IMR-90 (cell line): ENCODE data around the gene STX2. TPM values are rescaled to one million over a fixed set of nuclear protein-coding genes. Genes with fewer than 3 reads are reported as not detected.
A peak's percentile ranks its signal among the peaks of the same experiment; 100 is the strongest.

Experiments used
- ATAC-seq: fragments of 200-7000 bp; cut with Tn5 transposase; 2 replicates; pipeline ENCODE4 v1.9.1; 2020; ENCODE audit warnings: low read depth, mild to moderate bottlenecking, moderate library complexity
- BruUV-seq: library from RNA; stranded (reverse); fragments of 400-500 nt; replicated peaks from 2 replicates; lab custom pipeline; 2021; lab: Mats Ljungman, UMichigan
- CTCF ChIA-PET: fragments of 300-600 bp; formaldehyde crosslinking; extraction: SDS; loops from one replicate; lab custom pipeline; 2021; ENCODE audit warnings: antibody characterized with exemption; lab: Yijun Ruan, JAX
- POLR2A ChIA-PET: fragments of 300-600 bp; sonication (Branson Sonifier 250); formaldehyde crosslinking; loops from one replicate; lab custom pipeline; 2022; ENCODE audit warnings: antibody characterized with exemption; ENCODE audit not compliant: unreplicated experiment; lab: Charles Lee
- DNase-seq: peaks from one replicate; pipeline ENCODE4 v3.0.0; 2013
- H2AFZ ChIP-seq: replicated peaks from 2 replicates; pipeline ENCODE3; 2013; ENCODE audit warnings: low read length, mild to moderate bottlenecking; ENCODE audit not compliant: poor library complexity
- H2AK5ac ChIP-seq: 2 replicates; pipeline ENCODE4 v1.6.1; 2013; ENCODE audit warnings: low read depth, low read length, inconsistent platforms
- H2AK9ac ChIP-seq: replicated peaks from 2 replicates; pipeline ENCODE3; 2013; ENCODE audit warnings: mild to moderate bottlenecking, low read depth, low read length, moderate library complexity; ENCODE audit not compliant: poor library complexity
- H2BK120ac ChIP-seq: 2 replicates; pipeline ENCODE4 v1.6.1; 2013; ENCODE audit warnings: low read depth, low read length, inconsistent platforms
- H2BK15ac ChIP-seq: 3 replicates; pipeline ENCODE4 v1.6.1; 2013; ENCODE audit warnings: low read depth, low read length, inconsistent platforms
- H2BK20ac ChIP-seq: 2 replicates; pipeline ENCODE4 v1.6.1; 2013; ENCODE audit warnings: low read depth, mild to moderate bottlenecking, inconsistent platforms, low read length, moderate library complexity
- H2BK5ac ChIP-seq: 2 replicates; pipeline ENCODE4 v1.6.1; 2013; ENCODE audit warnings: mild to moderate bottlenecking, low read depth, low read length, inconsistent platforms; ENCODE audit not compliant: poor library complexity, severe bottlenecking
- H3K14ac ChIP-seq: replicated peaks from 2 replicates; pipeline ENCODE4 v1.6.1; 2013; ENCODE audit warnings: low read depth, low read length, inconsistent platforms
- H3K18ac ChIP-seq: 2 replicates; pipeline ENCODE4 v1.6.1; 2013; ENCODE audit warnings: low read depth, low read length, control low read depth
- H3K23ac ChIP-seq: 2 replicates; pipeline ENCODE4 v1.6.1; 2013; ENCODE audit warnings: low read depth, low read length, inconsistent platforms
- H3K27ac ChIP-seq: 2 replicates; pipeline ENCODE4 v1.5.1; 2013; ENCODE audit warnings: mild to moderate bottlenecking, control low read depth, low read length; ENCODE audit not compliant: insufficient read depth
- H3K27me3 ChIP-seq: 2 replicates; pipeline ENCODE4 v1.6.1; 2013; ENCODE audit warnings: low read length; ENCODE audit not compliant: control insufficient read depth, insufficient read depth
- H3K36me3 ChIP-seq: 2 replicates; pipeline ENCODE4 v1.6.1; 2013; ENCODE audit warnings: low read length, mixed read lengths; ENCODE audit not compliant: control insufficient read depth, insufficient read depth
- H3K4ac ChIP-seq: 2 replicates; pipeline ENCODE4 v1.6.1; 2013; ENCODE audit warnings: low read depth, low read length, inconsistent platforms
- H3K4me1 ChIP-seq: 2 replicates; pipeline ENCODE4 v1.6.1; 2013; ENCODE audit warnings: low read length, mixed read lengths; ENCODE audit not compliant: control insufficient read depth, insufficient read depth
- H3K4me2 ChIP-seq: 2 replicates; pipeline ENCODE4 v1.6.1; 2013; ENCODE audit warnings: low read depth, mild to moderate bottlenecking, control low read depth, low read length, moderate library complexity
- H3K4me3 ChIP-seq: 2 replicates; pipeline ENCODE4 v1.5.1; 2013; ENCODE audit warnings: low read depth, mild to moderate bottlenecking, control low read depth, low read length, moderate library complexity; ENCODE audit not compliant: insufficient read depth
- H3K56ac ChIP-seq: 2 replicates; pipeline ENCODE4 v1.6.1; 2013; ENCODE audit warnings: low read length, inconsistent platforms; ENCODE audit not compliant: insufficient read depth; ENCODE audit errors: extremely low read depth
- H3K79me1 ChIP-seq, 2 experiments: 2 replicates each; pipeline ENCODE4 v1.6.1; 2013; ENCODE audit warnings: low read length in 2 of 2, inconsistent platforms in 1 of 2, low read depth in 1 of 2
- H3K9ac ChIP-seq: 2 replicates; pipeline ENCODE4 v1.6.1; 2013; ENCODE audit warnings: low read depth, low read length, control low read depth
- H3K9me1 ChIP-seq: 2 replicates; pipeline ENCODE4 v1.6.1; 2013; ENCODE audit warnings: low read length, inconsistent platforms; ENCODE audit not compliant: insufficient read depth
- H3K9me3 ChIP-seq: 2 replicates; pipeline ENCODE4 v1.6.1; 2013; ENCODE audit warnings: low read length; ENCODE audit not compliant: control insufficient read depth, insufficient read depth
- H4K20me1 ChIP-seq: 2 replicates; pipeline ENCODE4 v1.6.1; 2013; ENCODE audit warnings: low read length, inconsistent platforms; ENCODE audit not compliant: insufficient read depth
- H4K5ac ChIP-seq: 2 replicates; pipeline ENCODE4 v1.6.1; 2013; ENCODE audit warnings: mild to moderate bottlenecking, low read depth, low read length, control low read depth
- H4K8ac ChIP-seq, 2 experiments: 2 replicates each; pipeline ENCODE4 v1.6.1; 2013; ENCODE audit warnings: low read depth in 2 of 2, low read length in 2 of 2, control low read depth in 1 of 2, inconsistent platforms in 1 of 2
- H4K91ac ChIP-seq: 2 replicates; pipeline ENCODE4 v1.6.1; 2013; ENCODE audit warnings: low read depth, low read length, inconsistent platforms; ENCODE audit not compliant: insufficient read depth
- BHLHE40 ChIP-seq: fragments of 150-350 bp; IDR thresholded peaks from 2 replicates; pipeline ENCODE4 v1.6.1; 2016; ENCODE audit warnings: mild to moderate bottlenecking, low read depth, low read length
- CEBPB ChIP-seq: IDR thresholded peaks from 2 replicates; pipeline ENCODE4 v1.6.1; 2012; ENCODE audit warnings: low read depth, low read length, improper control_type of control experiment
- CHD1 ChIP-seq: IDR thresholded peaks from 2 replicates; pipeline ENCODE4 v1.6.1; 2012; ENCODE audit warnings: low read depth, low read length, improper control_type of control experiment
- CTCF ChIP-seq: conservative IDR thresholded peaks from 2 replicates; pipeline ENCODE4 v1.5.1; 2012; ENCODE audit warnings: mild to moderate bottlenecking, low read depth, low read length, improper control_type of control experiment
- ELK1 ChIP-seq: fragments of 150-350 bp; IDR thresholded peaks from 2 replicates; pipeline ENCODE4 v1.6.1; 2016; ENCODE audit warnings: low read depth, mild to moderate bottlenecking, low read length, moderate library complexity, borderline replicate concordance
- FOS ChIP-seq: fragments of 150-350 bp; IDR thresholded peaks from 2 replicates; pipeline ENCODE4 v1.6.1; 2016; ENCODE audit warnings: low read depth, low read length
- MAFK ChIP-seq: IDR thresholded peaks from 2 replicates; pipeline ENCODE4 v1.6.1; 2012; ENCODE audit warnings: low read depth, low read length, improper control_type of control experiment
- MAZ ChIP-seq: IDR thresholded peaks from 2 replicates; pipeline ENCODE4 v1.6.1; 2012; ENCODE audit warnings: low read depth, mild to moderate bottlenecking, low read length, improper control_type of control experiment, moderate library complexity, borderline replicate concordance
- MXI1 ChIP-seq: IDR thresholded peaks from 2 replicates; pipeline ENCODE4 v1.6.1; 2012; ENCODE audit warnings: low read depth, mild to moderate bottlenecking, low read length, moderate library complexity, borderline replicate concordance
- NFE2L2 ChIP-seq: fragments of 150-350 bp; IDR thresholded peaks from 2 replicates; pipeline ENCODE4 v1.6.1; 2016; ENCODE audit warnings: low read depth, mild to moderate bottlenecking, low read length
- POLR2A ChIP-seq: IDR thresholded peaks from 2 replicates; pipeline ENCODE4 v1.6.1; 2012; ENCODE audit warnings: mild to moderate bottlenecking, low read depth, low read length
- RAD21 ChIP-seq: IDR thresholded peaks from 2 replicates; pipeline ENCODE4 v1.6.1; 2012; ENCODE audit warnings: low read length, improper control_type of control experiment
- RCOR1 ChIP-seq: IDR thresholded peaks from 2 replicates; pipeline ENCODE4 v1.6.1; 2012; ENCODE audit warnings: mild to moderate bottlenecking, low read length, improper control_type of control experiment; ENCODE audit not compliant: insufficient replicate concordance
- RFX5 ChIP-seq: IDR thresholded peaks from 2 replicates; pipeline ENCODE4 v1.8.0; 2012; ENCODE audit warnings: low read depth, mild to moderate bottlenecking, low read length, moderate library complexity
- SMC3 ChIP-seq: fragments of 150-350 bp; IDR thresholded peaks from 2 replicates; pipeline ENCODE4 v1.6.1; 2016; ENCODE audit warnings: low read depth, mild to moderate bottlenecking, antibody characterized with exemption, low read length, moderate library complexity
- USF2 ChIP-seq: fragments of 150-350 bp; IDR thresholded peaks from 2 replicates; pipeline ENCODE4 v1.6.1; 2017; ENCODE audit warnings: mild to moderate bottlenecking, antibody characterized with exemption, low read length, low read depth
- WGBS, 2 experiments: methylation state at CpG; one replicate each; pipeline versions ENCODE4 v1.1.5 to v1.1.7; 2013; ENCODE audit warnings: missing lambda C conversion rate in 2 of 2; ENCODE audit not compliant: insufficient read length in 1 of 2; ENCODE audit errors: extremely low coverage in 2 of 2; 5-methylcytosine and 5-hydroxymethylcytosine counted together
- dilution Hi-C: fragments of 300-500 bp; cut with HindIII; formaldehyde crosslinking; loops from one replicate; pipeline ENCODE4 v1.14.3; 2018; ENCODE audit warnings: low sequenced_read_pairs; ENCODE audit not compliant: unreplicated experiment
- in situ Hi-C: fragments of 300-500 bp; cut with MboI; formaldehyde crosslinking; loops from 3 replicates; pipeline ENCODE4 v1.14.3; 2019; ENCODE audit warnings: low sequenced_read_pairs, inconsistent platforms, mixed read lengths
- intact Hi-C: fragments of 100-400 bp; cut with micrococcal nuclease; formaldehyde crosslinking; loops from 2 replicates; pipeline ENCODE4 v1.10.0; 2022
- polyA plus RNA-seq, 3 experiments: library from polyadenylated mRNA; depleted of rRNA; stranded (reverse); fragments of >200 nt; gene quantifications; 2 replicates each; pipeline ENCODE4 v1.2.3, GENCODE V29; 2012; ENCODE audit warnings: low replicate concordance in 1 of 3
- total RNA-seq: library from RNA; depleted of rRNA; stranded (reverse); fragments of >200 nt; gene quantifications from 2 replicates; pipeline ENCODE4 v1.2.3, GENCODE V29; 2012

The STX2 gene
- total and polyA plus RNA-seq, 2 of the 4 experiments (the other 2 are of a cell fraction): 26.9 to 32.5 TPM

- no peak overlapping the region for H4K91ac ChIP-seq
- ATAC-seq (peak; percentile 19; the same call in 1 of the 2 replicates), DNase-seq (no peak)
- no peaks in the 10 kb centered on the region for H3K4me1 ChIP-seq
- H4K8ac ChIP-seq: no peak overlapping the region
- peak overlapping the region; percentile 53 for H3K4me3 ChIP-seq
- no peak overlapping the region for H3K14ac ChIP-seq
- no peaks in the 10 kb centered on the region for H3K27me3 ChIP-seq
- no peak overlapping the region for H3K27ac ChIP-seq
- in situ Hi-C loops (no loop called here), dilution Hi-C loops (no loop called here), intact Hi-C loops (no loop called here)
- H3K4ac ChIP-seq: no peak overlapping the region
- no peaks in the 10 kb centered on the region for H3K9me3 ChIP-seq
- H3K79me1 ChIP-seq: peaks cover 5 to 7% of the 10 kb centered on the region in 2 experiments; a peak in 1 of 4 replicates
- no peak overlapping the region for H2BK15ac ChIP-seq
- H3K18ac ChIP-seq: no peak overlapping the region
- H3K4me2 ChIP-seq: peak overlapping the region; percentile 97
- H2BK120ac ChIP-seq: no peak overlapping the region
- no TSS peak for BruUV-seq
- no peak overlapping the region; the same call in 1 of the 2 replicates for H3K9ac ChIP-seq
- H2AK5ac ChIP-seq: no peak overlapping the region
- POLR2A ChIA-PET: no interaction called here
- no peak overlapping the region for H3K23ac ChIP-seq
- H4K20me1 ChIP-seq: peaks cover 11% of the 10 kb centered on the region
- no peak overlapping the region for H2BK5ac ChIP-seq
- peaks cover 5% of the 10 kb centered on the region for H3K36me3 ChIP-seq
- H4K5ac ChIP-seq: no peak overlapping the region
- no peak overlapping the region for H2BK20ac ChIP-seq
- peaks cover 6% of the 10 kb centered on the region; the same call in 1 of the 2 replicates for H3K9me1 ChIP-seq
- TF ChIP-seq ELK1 (no peak), CEBPB (no peak), MXI1 (no peak), RCOR1 (no peak), RFX5 (no peak), BHLHE40 (no peak), POLR2A (no peak), FOS (no peak), SMC3 (no peak), CHD1 (no peak), CTCF (no peak), MAFK (no peak), NFE2L2 (no peak), RAD21 (no peak), USF2 (no peak), MAZ (no peak)
- CTCF ChIA-PET: no interaction called here
- no peak overlapping the region for H2AK9ac ChIP-seq
- peak overlapping the region; percentile 38 for H2AFZ ChIP-seq
- no peak overlapping the region for H3K56ac ChIP-seq
- 33% methylated on average over 3 of the region's 10 CpGs; no CpG with 5 or more reads in 1 of the 2 experiments for WGBS, 2 experiments
These were observed 41.4 kb upstream of the STX2 start for GRCh38 chr12:130880411-130880885.
